Measurements from ENCODE around the gene JHY.

The JHY gene

DNA sequence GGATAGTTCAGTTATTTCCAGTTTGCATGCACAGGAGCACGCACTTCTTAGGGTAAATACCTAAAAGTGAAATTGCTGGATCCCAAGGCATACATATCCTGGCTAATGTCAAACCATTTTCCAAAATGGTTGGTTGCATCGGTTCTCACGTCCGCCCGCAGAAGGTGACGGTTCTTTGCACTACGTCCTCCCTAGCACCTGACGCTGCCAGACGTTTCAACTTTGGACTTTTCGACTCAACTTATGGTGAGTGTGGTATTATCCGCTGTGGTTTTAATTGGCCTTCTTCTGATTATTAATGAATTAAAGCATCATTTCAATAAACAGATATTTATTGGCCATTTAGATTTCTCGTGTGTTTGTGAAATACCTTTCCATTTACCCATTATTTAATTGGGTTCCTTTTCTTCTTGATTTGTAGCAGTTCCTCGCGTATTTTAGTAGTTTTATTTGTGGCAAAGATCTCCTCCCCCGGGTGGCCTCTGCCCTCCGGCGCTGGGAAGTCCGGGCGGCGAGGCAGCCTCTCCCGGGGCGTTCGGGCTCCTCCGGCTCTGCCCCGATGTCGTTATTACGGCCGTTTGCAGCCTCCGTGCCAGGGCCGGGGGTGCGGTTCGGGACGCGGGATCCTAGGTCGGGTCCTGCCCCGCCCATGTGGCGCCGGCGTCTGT lies at the start of gene JHY:
JHY (plus strand) TSS at position 571 of the 668 bp plus-strand sequence. CDS start 3,091 bp downstream, outside the sequence.
- TF ChIP-seq, protein P1, sequence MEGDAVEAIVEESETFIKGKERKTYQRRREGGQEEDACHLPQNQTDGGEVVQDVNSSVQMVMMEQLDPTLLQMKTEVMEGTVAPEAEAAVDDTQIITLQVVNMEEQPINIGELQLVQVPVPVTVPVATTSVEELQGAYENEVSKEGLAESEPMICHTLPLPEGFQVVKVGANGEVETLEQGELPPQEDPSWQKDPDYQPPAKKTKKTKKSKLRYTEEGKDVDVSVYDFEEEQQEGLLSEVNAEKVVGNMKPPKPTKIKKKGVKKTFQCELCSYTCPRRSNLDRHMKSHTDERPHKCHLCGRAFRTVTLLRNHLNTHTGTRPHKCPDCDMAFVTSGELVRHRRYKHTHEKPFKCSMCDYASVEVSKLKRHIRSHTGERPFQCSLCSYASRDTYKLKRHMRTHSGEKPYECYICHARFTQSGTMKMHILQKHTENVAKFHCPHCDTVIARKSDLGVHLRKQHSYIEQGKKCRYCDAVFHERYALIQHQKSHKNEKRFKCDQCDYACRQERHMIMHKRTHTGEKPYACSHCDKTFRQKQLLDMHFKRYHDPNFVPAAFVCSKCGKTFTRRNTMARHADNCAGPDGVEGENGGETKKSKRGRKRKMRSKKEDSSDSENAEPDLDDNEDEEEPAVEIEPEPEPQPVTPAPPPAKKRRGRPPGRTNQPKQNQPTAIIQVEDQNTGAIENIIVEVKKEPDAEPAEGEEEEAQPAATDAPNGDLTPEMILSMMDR (conservative IDR thresholded peaks at IDR 0.05; ENCODE audit: low read depth) = no peak
- peak within 1 kb of the TSS; percentile 71 for H3K27ac ChIP-seq
- peak; percentile 36 for DNase-seq (ENCODE audit: low spot score)
- ChIA-PET CTCF (interaction anchor here (0.6 to 1.5 kb wide), 2 partner anchors 28 to 702 kb away, joined by 3 to 4 read pairs; no protein-coding TSS in a partner anchor), POLR2A (ENCODE audit: low non-redundant PET) (no interaction called here)

DNA sequence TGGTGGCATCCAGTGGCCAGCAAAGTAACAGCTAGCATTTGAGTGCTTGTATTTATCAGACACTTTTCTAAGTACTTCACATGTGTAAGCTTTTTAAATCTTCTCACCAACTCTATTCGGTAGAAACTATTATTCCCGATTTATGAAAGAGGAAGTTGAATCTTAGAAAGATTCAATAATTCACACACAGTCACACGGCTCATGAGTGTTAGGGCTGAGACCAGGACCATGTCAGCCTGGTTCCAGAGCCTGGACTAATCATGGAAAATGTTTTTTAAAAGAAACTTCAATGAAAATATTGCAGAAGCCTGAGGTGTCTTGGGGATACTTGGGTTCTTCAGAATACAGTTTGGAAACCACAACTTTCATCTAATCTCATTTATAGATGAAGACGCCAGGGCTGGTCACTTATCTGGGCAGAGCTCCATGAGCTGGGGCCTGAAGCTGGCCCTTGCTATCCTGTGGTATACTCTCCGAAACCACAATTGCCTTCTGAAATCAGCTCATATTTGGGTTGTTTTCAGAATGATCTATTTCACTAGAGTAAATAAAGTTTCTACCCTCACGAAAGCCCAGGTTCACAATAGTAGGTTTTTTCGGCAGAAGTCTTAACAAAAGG lies 48.6 kb upstream of the JHY start:
- POLR2A ChIA-PET (ENCODE audit: low non-redundant PET) = no interaction called here
- DNase-seq (ENCODE audit: low spot score) = no peak
- CTCF ChIA-PET = interaction anchor here (0.9 kb wide), 1 partner anchor 19 kb away, joined by 4 read pairs; no protein-coding TSS in a partner anchor
- no peak overlapping the region for H3K27ac ChIP-seq
- TF ChIP-seq, protein P1 (conservative IDR thresholded peaks at IDR 0.05; ENCODE audit: low read depth) = no peak

DNA sequence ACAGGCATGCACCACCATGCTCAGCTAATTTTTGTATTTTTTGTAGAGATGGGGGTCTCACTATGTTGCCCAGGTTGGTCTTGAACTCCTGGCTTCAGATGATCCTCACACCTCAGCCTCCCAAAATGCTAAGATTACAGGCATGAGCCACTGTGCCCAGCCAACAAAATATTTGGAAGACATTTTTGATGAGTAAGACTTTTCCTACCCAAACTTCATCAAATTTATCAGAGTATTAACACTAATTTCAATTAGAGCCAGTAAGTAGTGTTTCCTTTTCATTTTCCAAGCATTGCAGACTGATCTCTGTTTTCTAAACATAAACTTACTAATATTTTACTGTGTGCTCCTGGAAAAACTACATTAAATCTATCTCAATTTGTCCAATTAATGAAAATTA lies 45.6 kb upstream of the JHY start:
- ChIA-PET POLR2A (ENCODE audit: low non-redundant PET) (no interaction called here), CTCF (no interaction called here)
- TF ChIP-seq, protein P1 (conservative IDR thresholded peaks at IDR 0.05; ENCODE audit: low read depth) = no peak
- no peak overlapping the region for H3K27ac ChIP-seq
- DNase-seq (ENCODE audit: low spot score) = no peak

DNA sequence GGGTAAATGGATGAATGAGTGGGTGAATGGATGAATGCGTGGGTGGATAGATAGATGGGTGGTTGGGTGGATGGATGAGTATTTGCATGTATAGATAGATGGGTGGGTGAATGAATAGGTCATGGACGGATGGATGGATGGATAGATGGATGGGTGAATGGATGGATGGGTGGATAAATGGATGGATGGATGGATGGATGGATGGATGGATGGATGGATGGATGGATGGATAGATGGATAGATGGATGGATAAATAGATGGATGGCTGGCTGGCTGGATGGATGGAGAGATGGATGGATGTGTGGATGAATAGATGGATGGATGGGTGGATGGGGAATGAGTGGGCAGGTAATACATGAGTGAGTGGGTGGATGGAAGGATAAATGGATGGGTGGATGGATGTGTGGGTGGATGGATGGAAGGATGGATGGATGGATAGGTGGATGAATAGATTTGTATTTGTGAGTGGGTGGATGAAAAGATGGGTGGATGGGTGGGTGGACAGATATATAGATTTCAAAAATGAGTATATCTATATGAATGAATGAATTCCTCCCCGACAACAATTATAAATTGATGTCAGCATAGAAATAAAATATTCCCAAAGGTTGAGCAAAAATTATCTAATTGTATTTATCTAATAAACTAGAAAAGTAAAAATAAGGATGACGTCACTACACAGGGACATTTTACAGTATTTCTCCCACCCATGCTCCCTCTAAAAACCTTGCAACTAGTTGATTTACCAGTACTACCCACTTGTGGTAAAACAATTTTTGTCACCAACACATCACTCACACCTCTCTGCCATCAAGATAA lies 44.8 kb upstream of the JHY start:
- ChIA-PET POLR2A (ENCODE audit: low non-redundant PET) (no interaction called here), CTCF (no interaction called here)
- H3K27ac ChIP-seq = no peak overlapping the region
- TF ChIP-seq, protein P1 (conservative IDR thresholded peaks at IDR 0.05; ENCODE audit: low read depth) = no peak
- DNase-seq (ENCODE audit: low spot score) = no peak

DNA sequence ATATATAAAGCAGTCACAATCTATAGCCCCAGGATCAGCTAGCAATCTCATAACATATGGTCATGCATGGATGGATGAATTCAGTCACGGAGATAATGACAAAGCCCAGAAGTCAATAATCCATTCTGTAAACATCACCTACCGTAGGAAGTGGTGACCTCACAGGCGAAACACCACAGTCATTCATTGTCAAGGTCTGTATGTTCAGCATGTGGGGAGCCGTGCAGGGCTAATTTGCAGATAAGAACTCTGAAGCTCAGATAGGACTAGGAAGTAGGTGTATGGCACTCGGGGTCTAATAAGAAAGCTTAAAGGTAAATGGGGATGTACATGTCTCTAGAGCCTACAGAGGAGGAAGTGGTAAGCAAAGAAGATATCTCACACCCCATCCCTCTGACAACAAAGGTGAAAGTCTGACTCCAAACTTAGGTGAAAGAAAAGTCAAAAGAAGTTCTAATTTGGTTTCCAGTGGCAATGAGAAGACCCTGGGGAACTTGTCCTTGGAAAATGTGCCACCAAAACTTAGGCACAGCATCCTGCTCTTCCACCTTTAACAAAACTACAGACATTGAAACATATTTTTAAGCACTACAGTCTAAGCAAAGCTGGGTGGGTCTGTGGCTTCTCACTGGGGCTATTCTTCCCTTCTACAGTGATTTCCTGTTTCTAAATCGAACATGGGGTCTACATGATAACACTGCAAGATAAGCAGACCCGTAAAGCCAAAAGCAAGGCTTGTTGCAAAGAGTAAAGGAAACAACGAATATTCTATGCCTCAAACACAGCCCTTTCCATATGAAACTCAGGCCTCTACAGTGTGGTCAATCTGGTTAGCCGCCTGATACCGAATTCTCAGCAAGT lies 39.0 kb upstream of the JHY start:
- H3K27ac ChIP-seq = no peak overlapping the region
- no peak for DNase-seq (ENCODE audit: low spot score)
- ChIA-PET CTCF (interaction anchor here (1.3 kb wide), 1 partner anchor 19 kb away, joined by 3 read pairs; no protein-coding TSS in a partner anchor), POLR2A (ENCODE audit: low non-redundant PET) (no interaction called here)
- TF ChIP-seq, protein P1 (conservative IDR thresholded peaks at IDR 0.05; ENCODE audit: low read depth) = no peak

All from RWPE1 (cell line).